Neural cell (in vitro differentiated cells): Measurements from ENCODE around the gene MTHFD1L. TPM values are rescaled to one million over a fixed set of nuclear protein-coding genes. Genes with fewer than 3 reads are reported as not detected.

Experiments used
- H2AFZ ChIP-seq: fragments of 200-600, 300-800 bp; sonication (generic), shearing (Covaris generic); 2 replicates; pipeline ENCODE4 v1.6.0; 2014; ENCODE audit warnings: low read depth, mild to moderate bottlenecking, antibody characterized with exemption, low read length, moderate library complexity
- H3F3A ChIP-seq: fragments of 200-600 bp; shearing (Covaris generic); 2 replicates; pipeline ENCODE4 v1.6.1; 2016; ENCODE audit warnings: mild to moderate bottlenecking, moderate library complexity, mixed read lengths, antibody characterized with exemption, low read length; ENCODE audit not compliant: insufficient read depth, poor library complexity, severe bottlenecking
- H3K27ac ChIP-seq: fragments of 200-600, 300-800 bp; sonication (generic), shearing (Covaris generic); 2 replicates; pipeline ENCODE4 v1.5.1; 2014; ENCODE audit warnings: mild to moderate bottlenecking, low read length, moderate library complexity
- H3K27me3 ChIP-seq: fragments of 300-800, 200-600 bp; sonication (generic), shearing (Covaris generic); 2 replicates; pipeline ENCODE4 v1.6.0; 2014; ENCODE audit warnings: mild to moderate bottlenecking, low read depth, low read length, moderate library complexity; ENCODE audit not compliant: insufficient read depth
- H3K36me3 ChIP-seq: fragments of 300-800, 200-600 bp; sonication (generic), shearing (Covaris generic); 2 replicates; pipeline ENCODE4 v1.5.1; 2014; ENCODE audit warnings: mild to moderate bottlenecking, antibody characterized with exemption, low read length, moderate library complexity; ENCODE audit not compliant: insufficient read depth
- H3K4me2 ChIP-seq: fragments of 300-800, 200-600 bp; sonication (generic), shearing (Covaris generic); 2 replicates; pipeline ENCODE4 v1.6.0; 2014; ENCODE audit warnings: mild to moderate bottlenecking, low read length
- H3K4me3 ChIP-seq: fragments of 300-800, 200-600 bp; sonication (generic), shearing (Covaris generic); 2 replicates; pipeline ENCODE4 v1.5.1; 2014; ENCODE audit warnings: mild to moderate bottlenecking, low read length, moderate library complexity
- H3K79me2 ChIP-seq: fragments of 200-600 bp; shearing (Covaris generic); replicated peaks from 2 replicates; pipeline ENCODE4 v1.6.0; 2014; ENCODE audit warnings: mild to moderate bottlenecking, low read length, moderate library complexity; ENCODE audit not compliant: insufficient read depth
- H3K9ac ChIP-seq: fragments of 300-800, 200-600 bp; sonication (generic), shearing (Covaris generic); 2 replicates; pipeline ENCODE4 v1.6.1; 2016; ENCODE audit warnings: mild to moderate bottlenecking, low read length, mixed read lengths
- H3K9me2 ChIP-seq: fragments of 200-600 bp; shearing (Covaris generic); 2 replicates; pipeline ENCODE4 v1.6.1; 2016; ENCODE audit warnings: mild to moderate bottlenecking, low read length, mixed read lengths; ENCODE audit not compliant: insufficient read depth
- H3K9me3 ChIP-seq: fragments of 200-600, 300-800 bp; sonication (generic), shearing (Covaris generic); 2 replicates; pipeline ENCODE4 v1.6.1; 2016; ENCODE audit warnings: mild to moderate bottlenecking, mixed run types, low read length, moderate library complexity, mixed read lengths
- H4K20me1 ChIP-seq: fragments of 200-600 bp; shearing (Covaris generic); 2 replicates; pipeline ENCODE4 v1.6.1; 2016; ENCODE audit warnings: mild to moderate bottlenecking, mixed run types; ENCODE audit not compliant: insufficient read depth
- CTCF ChIP-seq: fragments of 450-650 bp; IDR thresholded peaks from 2 replicates; pipeline ENCODE4 v1.5.1; 2014; ENCODE audit warnings: antibody characterized with exemption, mild to moderate bottlenecking, moderate library complexity; ENCODE audit not compliant: poor library complexity, severe bottlenecking
- EZH2 ChIP-seq: fragments of 200-600, 300-800 bp; shearing (Covaris generic), sonication (generic); IDR thresholded peaks from 2 replicates; pipeline ENCODE4 v1.6.1; 2014; ENCODE audit warnings: antibody characterized with exemption, low read length, borderline replicate concordance, mild to moderate bottlenecking; ENCODE audit not compliant: insufficient read depth, poor library complexity, severe bottlenecking
- MXI1 ChIP-seq: fragments of 450-650 bp; conservative IDR thresholded peaks from 2 replicates; pipeline ENCODE4 v1.6.1; 2014; ENCODE audit warnings: antibody characterized with exemption, mild to moderate bottlenecking; ENCODE audit not compliant: poor library complexity, severe bottlenecking
- POLR2AphosphoS5 ChIP-seq: IDR thresholded peaks from 2 replicates; pipeline ENCODE4 v1.6.1; 2012
- RAD21 ChIP-seq: fragments of 450-650 bp; conservative IDR thresholded peaks from 2 replicates; pipeline ENCODE4 v1.6.1; 2014; ENCODE audit warnings: antibody characterized with exemption, mild to moderate bottlenecking, moderate library complexity
- REST ChIP-seq: IDR thresholded peaks from 2 replicates; pipeline ENCODE4 v1.6.1; 2012; ENCODE audit warnings: borderline replicate concordance
- SMC3 ChIP-seq: fragments of 450-650 bp; conservative IDR thresholded peaks from 2 replicates; pipeline ENCODE4 v1.6.1; 2014; ENCODE audit warnings: antibody characterized with exemption, mild to moderate bottlenecking, moderate library complexity; ENCODE audit not compliant: poor library complexity
- TAF1 ChIP-seq: IDR thresholded peaks from 2 replicates; pipeline ENCODE4 v1.6.1; 2012; ENCODE audit warnings: low read depth
- polyA plus RNA-seq: library from polyadenylated mRNA; depleted of rRNA; stranded (reverse); fragments of >200 nt; gene quantifications from 2 replicates; pipeline ENCODE4 v1.2.3, GENCODE V29; 2014

Gene MTHFD1L
- polyA plus RNA-seq, 1 donor from 2014 or later: 6.3 TPM

GRCh38 chr6:151142676-151143075, 277.2 kb downstream of the MTHFD1L start:
- H3K9me2 ChIP-seq: no peaks in the 10 kb centered on the region

GRCh38 chr6:151143337-151143736, 277.8 kb downstream of the MTHFD1L start:
- H3F3A ChIP-seq: no peaks in the 10 kb centered on the region
- no peaks in the 10 kb centered on the region for H3K79me2 ChIP-seq
- no peak overlapping the region for H3K9ac ChIP-seq
- no peak overlapping the region for H3K27ac ChIP-seq
- no peaks in the 10 kb centered on the region for H4K20me1 ChIP-seq
- no peak overlapping the region for H3K4me2 ChIP-seq
- H3K9me2 ChIP-seq: no peaks in the 10 kb centered on the region
- no peaks in the 10 kb centered on the region for H3K36me3 ChIP-seq
- no peak overlapping the region for H2AFZ ChIP-seq
- H3K27me3 ChIP-seq: no peaks in the 10 kb centered on the region
- H3K4me3 ChIP-seq: no peak overlapping the region
- TF ChIP-seq MXI1: no peak
- no peak for TF ChIP-seq SMC3
- no peak for TF ChIP-seq CTCF
- TF ChIP-seq TAF1: no peak
- no peak for TF ChIP-seq REST
- no peaks in the 10 kb centered on the region for H3K9me3 ChIP-seq

More at GRCh38 chr6:151142676-151143075, 277.2 kb downstream of the MTHFD1L start:
- H4K20me1 ChIP-seq: no peaks in the 10 kb centered on the region
- H3K9me3 ChIP-seq: no peaks in the 10 kb centered on the region
- no peak overlapping the region for H3K9ac ChIP-seq
- TF ChIP-seq RAD21: no peak
- no peaks in the 10 kb centered on the region for H3F3A ChIP-seq
- no peaks in the 10 kb centered on the region for H3K36me3 ChIP-seq
- H3K4me2 ChIP-seq: no peak overlapping the region
- no peaks in the 10 kb centered on the region for H3K27me3 ChIP-seq
- H3K79me2 ChIP-seq: no peaks in the 10 kb centered on the region
- H3K4me3 ChIP-seq: no peak overlapping the region
- H2AFZ ChIP-seq: no peak overlapping the region
- no peak overlapping the region for H3K27ac ChIP-seq

- Histone ChIP-seq H3K36me3 (no peaks in the 10 kb centered on the region), H3K27me3 (no peaks in the 10 kb centered on the region), H3K9me2 (no peaks in the 10 kb centered on the region), H3K4me3 (no peak overlapping the region), H3K27ac (no peak overlapping the region), H3K9me3 (no peaks in the 10 kb centered on the region), H2AFZ (no peak overlapping the region), H3K4me2 (no peak overlapping the region), H3F3A (no peaks in the 10 kb centered on the region), H4K20me1 (no peaks in the 10 kb centered on the region), H3K9ac (no peak overlapping the region), H3K79me2 (no peaks in the 10 kb centered on the region)
- TF ChIP-seq POLR2AphosphoS5 (no peak), CTCF (no peak), RAD21 (no peak), SMC3 (no peak), MXI1 (no peak), EZH2 (no peak)
These were observed 278.3 kb downstream of the MTHFD1L start for GRCh38 chr6:151143806-151144205.
